HEK293T (cell line): Measurements from ENCODE around the gene LURAP1L.

Experiments
- BHLHE40 ChIP-seq: fragments of 450-650 bp; IDR thresholded peaks from 2 replicates; pipeline ENCODE4 v1.6.1; 2016; ENCODE audit warnings: mild to moderate bottlenecking, moderate library complexity, borderline replicate concordance
- CTBP1 ChIP-seq: fragments of 450-650 bp; IDR thresholded peaks from 2 replicates; pipeline ENCODE4 v1.6.1; 2016; ENCODE audit warnings: borderline replicate concordance
- FOXA1 ChIP-seq: fragments of 450-650 bp; IDR thresholded peaks from 2 replicates; pipeline ENCODE4 v1.6.1; 2016; ENCODE audit warnings: mild to moderate bottlenecking
- FOXK2 ChIP-seq: fragments of 450-650 bp; IDR thresholded peaks from 2 replicates; pipeline ENCODE4 v1.6.1; 2016; ENCODE audit warnings: mild to moderate bottlenecking
- FOXM1 ChIP-seq: fragments of 450-650 bp; IDR thresholded peaks from 2 replicates; pipeline ENCODE4 v1.6.1; 2017; ENCODE audit warnings: mild to moderate bottlenecking, borderline replicate concordance
- L3MBTL2 ChIP-seq: fragments of 450-650 bp; conservative IDR thresholded peaks from 2 replicates; pipeline ENCODE4 v1.6.1; 2016; ENCODE audit warnings: mild to moderate bottlenecking
- NFRKB ChIP-seq: fragments of 450-650 bp; IDR thresholded peaks from 2 replicates; pipeline ENCODE4 v1.6.1; 2016; ENCODE audit warnings: mild to moderate bottlenecking, moderate library complexity
- SUZ12 ChIP-seq: fragments of 450-650 bp; IDR thresholded peaks from 2 replicates; pipeline ENCODE4 v1.6.1; 2016; ENCODE audit warnings: mild to moderate bottlenecking
- TARDBP ChIP-seq: fragments of 450-650 bp; IDR thresholded peaks from 2 replicates; pipeline ENCODE4 v1.6.1; 2016
- ZNF384 ChIP-seq: fragments of 450-650 bp; IDR thresholded peaks from 2 replicates; pipeline ENCODE4 v1.6.1; 2016
- TF ChIP-seq, protein P1 (sequence below): fragments of 450-650 bp; IDR thresholded peaks from 2 replicates; pipeline ENCODE4 v1.6.1; 2016

DNA sequence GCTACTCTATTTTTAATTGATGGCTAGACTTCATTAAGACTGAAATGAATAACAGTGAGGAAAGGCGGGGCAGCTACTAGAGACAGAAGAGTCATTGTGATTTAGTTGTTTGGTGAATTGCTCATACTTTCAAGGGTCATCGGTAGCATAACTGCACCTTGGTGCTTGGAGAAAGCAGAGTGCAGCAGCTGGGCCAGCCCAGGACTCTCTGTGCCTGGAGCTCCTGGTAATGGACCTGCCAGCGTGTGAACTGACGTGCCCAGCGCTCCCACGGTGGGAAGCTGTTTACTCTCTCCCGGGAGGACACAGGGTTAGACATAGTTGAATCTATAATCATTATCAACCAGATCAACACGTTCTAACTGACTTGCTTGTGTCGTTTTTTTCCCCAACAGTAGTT, 42.9 kb downstream of the LURAP1L start:
- TF ChIP-seq ZNF384 = no peak
- no peak for TF ChIP-seq FOXM1
- TF ChIP-seq CTBP1 = no peak
- no peak for TF ChIP-seq FOXA1
- no peak for TF ChIP-seq FOXK2
- TF ChIP-seq, protein P1, sequence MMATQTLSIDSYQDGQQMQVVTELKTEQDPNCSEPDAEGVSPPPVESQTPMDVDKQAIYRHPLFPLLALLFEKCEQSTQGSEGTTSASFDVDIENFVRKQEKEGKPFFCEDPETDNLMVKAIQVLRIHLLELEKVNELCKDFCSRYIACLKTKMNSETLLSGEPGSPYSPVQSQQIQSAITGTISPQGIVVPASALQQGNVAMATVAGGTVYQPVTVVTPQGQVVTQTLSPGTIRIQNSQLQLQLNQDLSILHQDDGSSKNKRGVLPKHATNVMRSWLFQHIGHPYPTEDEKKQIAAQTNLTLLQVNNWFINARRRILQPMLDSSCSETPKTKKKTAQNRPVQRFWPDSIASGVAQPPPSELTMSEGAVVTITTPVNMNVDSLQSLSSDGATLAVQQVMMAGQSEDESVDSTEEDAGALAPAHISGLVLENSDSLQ = no peak
- TF ChIP-seq L3MBTL2 = no peak
- TF ChIP-seq SUZ12 = no peak
- TF ChIP-seq NFRKB = no peak
- no peak for TF ChIP-seq TARDBP
- no peak for TF ChIP-seq BHLHE40
